Mesendoderm (in vitro differentiated cells): ENCODE data around the gene RDH13.
"Not testable (repeated sequence)": the region's sequence is repeated elsewhere in the genome, so short reads cannot be mapped to it uniquely, and the experiment has no call there.

Experiments used
- DNase-seq: peaks from one replicate; pipeline ENCODE4 v3.0.0; 2013
- H2AK5ac ChIP-seq: 2 replicates; pipeline ENCODE4 v1.6.1; 2013; ENCODE audit warnings: low read length, inconsistent platforms
- H2BK120ac ChIP-seq: 2 replicates; pipeline ENCODE4 v1.6.1; 2013; ENCODE audit warnings: low read depth, mild to moderate bottlenecking, low read length, moderate library complexity, mixed read lengths
- H2BK15ac ChIP-seq: replicated peaks from 2 replicates; pipeline ENCODE4 v1.6.1; 2013; ENCODE audit warnings: low read depth, mild to moderate bottlenecking, moderate library complexity
- H2BK5ac ChIP-seq: 2 replicates; pipeline ENCODE4 v1.6.1; 2013; ENCODE audit warnings: low read length, inconsistent platforms
- H3K18ac ChIP-seq: 2 replicates; pipeline ENCODE4 v1.6.1; 2013; ENCODE audit warnings: mild to moderate bottlenecking, low read length, mixed read lengths
- H3K23ac ChIP-seq: one replicate; pipeline ENCODE4 v1.6.1; 2013; ENCODE audit warnings: low read length
- H3K27ac ChIP-seq: 2 replicates; pipeline ENCODE4 v1.5.1; 2013; ENCODE audit warnings: low read depth, mild to moderate bottlenecking, inconsistent platforms, low read length, moderate library complexity
- H3K27me3 ChIP-seq: 2 replicates; pipeline ENCODE4 v1.6.1; 2013; ENCODE audit warnings: low read length, control low read depth, mild to moderate bottlenecking, inconsistent platforms; ENCODE audit not compliant: insufficient read depth, poor library complexity
- H3K36me3 ChIP-seq: 2 replicates; pipeline ENCODE4 v1.6.1; 2013; ENCODE audit warnings: low read length, inconsistent platforms; ENCODE audit not compliant: control insufficient read depth, insufficient read depth
- H3K4ac ChIP-seq: one replicate; pipeline ENCODE4 v1.6.1; 2013; ENCODE audit warnings: low read depth, mild to moderate bottlenecking, low read length, moderate library complexity
- H3K4me1 ChIP-seq: 2 replicates; pipeline ENCODE4 v1.6.1; 2013; ENCODE audit warnings: low read depth, low read length, inconsistent platforms; ENCODE audit not compliant: control insufficient read depth
- H3K4me2 ChIP-seq: 2 replicates; pipeline ENCODE4 v1.6.1; 2013; ENCODE audit warnings: low read length
- H3K4me3 ChIP-seq: 2 replicates; pipeline ENCODE4 v1.5.1; 2013; ENCODE audit warnings: mild to moderate bottlenecking, low read length
- H3K56ac ChIP-seq: one replicate; pipeline ENCODE4 v1.6.1; 2013; ENCODE audit warnings: low read length
- H3K79me1 ChIP-seq: 2 replicates; pipeline ENCODE4 v1.6.1; 2013; ENCODE audit warnings: low read length, inconsistent platforms
- H3K79me2 ChIP-seq: 2 replicates; pipeline ENCODE4 v1.6.1; 2013; ENCODE audit warnings: mild to moderate bottlenecking, low read length; ENCODE audit not compliant: control insufficient read depth, insufficient read depth
- H3K9ac ChIP-seq: 2 replicates; pipeline ENCODE4 v1.6.1; 2013; ENCODE audit warnings: low read length, inconsistent platforms
- H4K5ac ChIP-seq: one replicate; pipeline ENCODE4 v1.6.1; 2013; ENCODE audit warnings: low read length
- H4K8ac ChIP-seq: one replicate; pipeline ENCODE4 v1.6.1; 2013; ENCODE audit warnings: low read depth, mild to moderate bottlenecking, control low read depth, low read length, moderate library complexity
- WGBS: extraction: QIAGEN DNeasy Blood & Tissue Kit; methylation state at CpG from one replicate; pipeline ENCODE4 v1.1.7; 2013; ENCODE audit warnings: low lambda C conversion rate, missing lambda C conversion rate; ENCODE audit not compliant: insufficient coverage; ENCODE audit errors: extremely low coverage; 5-methylcytosine and 5-hydroxymethylcytosine counted together

Gene RDH13

DNA sequence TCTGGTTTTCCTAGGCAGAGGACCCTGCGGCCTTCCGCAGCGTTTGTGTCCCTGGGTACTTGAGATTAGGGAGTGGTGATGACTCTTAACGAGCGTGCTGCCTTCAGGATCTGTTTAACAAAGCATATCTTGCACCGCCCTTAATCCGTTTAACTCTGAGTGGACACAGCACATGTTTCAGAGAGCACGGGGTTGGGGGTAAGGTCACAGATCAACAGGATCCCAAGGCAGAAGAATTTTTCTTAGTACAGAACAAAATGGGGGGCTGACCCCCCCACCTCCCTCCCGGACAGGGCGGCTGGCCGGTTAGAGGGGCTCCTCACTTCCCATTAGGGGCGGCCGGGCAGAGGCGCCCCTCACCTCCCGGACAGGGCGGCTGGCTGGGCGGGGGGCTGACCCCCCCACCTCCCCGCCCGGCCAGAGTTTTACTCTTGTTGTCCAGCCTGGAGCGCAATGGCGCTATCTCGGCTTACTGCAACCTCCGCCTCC is 64.2 kb downstream of the RDH13 start:
- not testable (repeated sequence) for H2BK120ac ChIP-seq, H3K79me1 ChIP-seq, H4K8ac ChIP-seq, H2BK5ac ChIP-seq, DNase-seq, H3K4me1 ChIP-seq, H2AK5ac ChIP-seq, H3K4me3 ChIP-seq, H3K4me2 ChIP-seq, H3K4ac ChIP-seq, H3K36me3 ChIP-seq, H3K27me3 ChIP-seq, H3K79me2 ChIP-seq, H3K18ac ChIP-seq, H4K5ac ChIP-seq, H3K27ac ChIP-seq, H3K23ac ChIP-seq, H3K56ac ChIP-seq, H2BK15ac ChIP-seq, H3K9ac ChIP-seq
- no CpG with 5 or more reads among the region's 23 CpGs for WGBS

DNA sequence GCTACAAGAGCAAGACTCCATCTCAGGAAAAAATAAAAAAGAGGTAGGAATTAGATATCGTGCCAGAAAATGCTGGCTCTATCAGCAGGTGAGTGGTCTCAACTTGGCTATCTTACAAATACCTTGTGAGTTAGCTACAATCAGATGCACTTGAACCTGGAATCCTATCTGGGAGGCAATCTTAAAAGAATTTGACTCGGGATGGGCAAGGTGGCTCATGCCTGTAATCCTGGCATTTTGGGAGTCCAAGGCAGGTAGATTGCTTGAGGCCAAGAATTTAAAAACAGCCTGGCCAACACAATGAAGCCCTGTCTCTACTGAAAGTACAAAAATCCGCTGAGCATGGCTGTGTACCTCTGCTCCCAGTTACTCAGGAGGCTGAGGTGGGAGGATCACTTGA is 67.4 kb downstream of the RDH13 start:
- H2BK15ac ChIP-seq = no peak overlapping the region
- no peak for DNase-seq
- no peaks in the 10 kb centered on the region for H3K4me1 ChIP-seq
- H3K27me3 ChIP-seq = no peaks in the 10 kb centered on the region
- no peak overlapping the region for H3K56ac ChIP-seq
- H2AK5ac ChIP-seq = no peak overlapping the region
- H3K9ac ChIP-seq = no peak overlapping the region
- H3K27ac ChIP-seq = no peak overlapping the region
- H3K79me1 ChIP-seq = no peaks in the 10 kb centered on the region
- no peak overlapping the region for H2BK120ac ChIP-seq
- no peak overlapping the region for H3K4ac ChIP-seq
- H4K5ac ChIP-seq = no peak overlapping the region
- WGBS = no CpG with 5 or more reads among the region's 3 CpGs
- no peak overlapping the region for H2BK5ac ChIP-seq
- H4K8ac ChIP-seq = no peak overlapping the region
- H3K4me2 ChIP-seq = no peak overlapping the region
- no peak overlapping the region for H3K18ac ChIP-seq
- H3K4me3 ChIP-seq = no peak overlapping the region
- no peak overlapping the region for H3K23ac ChIP-seq
- H3K36me3 ChIP-seq = no peaks in the 10 kb centered on the region
- H3K79me2 ChIP-seq = no peaks in the 10 kb centered on the region
